Ramos (cell line): Measurements from ENCODE around the gene ZNF329.

ENCODE experiments used
- in situ Hi-C: fragments of 300-500 bp; cut with MboI; formaldehyde crosslinking; loops from one replicate; pipeline ENCODE4 v1.14.3; 2022; ENCODE audit warnings: low sequenced_read_pairs; ENCODE audit not compliant: unreplicated experiment

Gene ZNF329

DNA sequence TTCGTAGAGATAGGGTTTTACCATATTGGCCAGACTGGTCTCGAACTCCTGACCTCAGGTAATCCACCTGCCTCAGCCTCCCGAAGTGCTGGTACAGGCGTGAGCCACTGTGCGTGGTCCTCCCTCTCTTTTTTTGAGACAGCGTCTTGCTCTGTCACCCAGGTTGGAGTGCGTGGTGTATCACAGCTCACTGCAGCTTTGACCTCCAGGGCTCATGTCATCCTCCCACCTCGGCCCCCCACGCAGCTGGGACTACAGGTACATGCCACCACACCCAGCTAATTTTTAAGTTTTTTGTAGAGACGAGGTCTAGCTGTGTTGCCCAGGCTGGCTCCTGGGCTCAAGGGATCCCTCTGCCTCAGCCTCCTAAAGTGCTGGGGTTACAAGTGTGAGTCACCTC is 70.8 kb downstream of the ZNF329 start:
- in situ Hi-C loops, result no loop called here
